SU-DHL-6 (cell line): ENCODE results near the gene CMTM6.

Experiments used
- H2AFZ ChIP-seq: fragments of 200-600 bp; sonication (generic); 2 replicates; pipeline ENCODE4 v1.6.1; 2014; ENCODE audit warnings: low read depth, mild to moderate bottlenecking, moderate library complexity, mixed read lengths, antibody characterized with exemption, low read length; ENCODE audit not compliant: severe bottlenecking
- H3F3A ChIP-seq: fragments of 200-600 bp; shearing (Covaris generic); 2 replicates; pipeline ENCODE4 v1.6.0; 2016; ENCODE audit warnings: antibody characterized with exemption, mild to moderate bottlenecking; ENCODE audit not compliant: insufficient read depth
- H3K27ac ChIP-seq: fragments of 200-600 bp; sonication (generic); 2 replicates; pipeline ENCODE4 v1.5.1; 2016; ENCODE audit warnings: low read depth, mild to moderate bottlenecking, low read length, moderate library complexity, mixed read lengths
- H3K27me3 ChIP-seq: fragments of 200-600 bp; sonication (generic), shearing (Covaris generic); 2 replicates; pipeline ENCODE4 v1.6.0; 2014; ENCODE audit warnings: mild to moderate bottlenecking, low read length
- H3K36me3 ChIP-seq: fragments of 200-600 bp; sonication (generic); 2 replicates; pipeline ENCODE4 v1.6.1; 2014; ENCODE audit warnings: mild to moderate bottlenecking, low read length, mixed read lengths
- H3K4me2 ChIP-seq: fragments of 300-600, 200-600 bp; shearing (Covaris generic), sonication (generic); 2 replicates; pipeline ENCODE4 v1.6.0; 2014; ENCODE audit warnings: low read length, low read depth, mild to moderate bottlenecking; ENCODE audit not compliant: poor library complexity, severe bottlenecking
- H3K4me3 ChIP-seq: fragments of 200-600 bp; sonication (generic); 2 replicates; pipeline ENCODE4 v1.5.1; 2014; ENCODE audit warnings: antibody characterized with exemption, low read length, mild to moderate bottlenecking, mixed read lengths; ENCODE audit not compliant: insufficient read depth, poor library complexity, severe bottlenecking
- H3K79me2 ChIP-seq: fragments of 200-600 bp; sonication (generic); 2 replicates; pipeline ENCODE4 v1.6.1; 2014; ENCODE audit warnings: mild to moderate bottlenecking, low read length, moderate library complexity; ENCODE audit not compliant: insufficient read depth
- H3K9ac ChIP-seq: fragments of 200-600 bp; sonication (generic); 2 replicates; pipeline ENCODE4 v1.7.0; 2014; ENCODE audit warnings: mild to moderate bottlenecking, low read length
- H3K9me2 ChIP-seq: fragments of 200-600 bp; sonication (generic); replicated peaks from 2 replicates; pipeline ENCODE4 v1.6.1; 2014; ENCODE audit warnings: low read length; ENCODE audit not compliant: insufficient read depth
- H3K9me3 ChIP-seq: fragments of 200-600 bp; sonication (generic); 2 replicates; pipeline ENCODE4 v1.6.1; 2014; ENCODE audit warnings: low read length, mixed read lengths; ENCODE audit not compliant: insufficient read depth
- H4K20me1 ChIP-seq: fragments of 200-600 bp; sonication (generic); 2 replicates; pipeline ENCODE4 v1.6.1; 2014; ENCODE audit warnings: low read depth, mild to moderate bottlenecking, antibody characterized with exemption, low read length, moderate library complexity, mixed read lengths
- EZH2phosphoT487 ChIP-seq: fragments of 200-600 bp; sonication (generic), shearing (Covaris generic); conservative IDR thresholded peaks from 2 replicates; pipeline ENCODE4 v1.6.1; 2018; ENCODE audit warnings: mild to moderate bottlenecking, antibody characterized with exemption, low read length, moderate library complexity, mixed read lengths
- TF ChIP-seq, protein P1 (sequence below): fragments of 200-600 bp; sonication (generic); IDR thresholded peaks from one replicate; pipeline ENCODE4 v1.5.1; 2017; ENCODE audit warnings: antibody characterized with exemption, mild to moderate bottlenecking, low read length, moderate library complexity; ENCODE audit not compliant: insufficient read depth, poor library complexity, severe bottlenecking

Gene CMTM6

DNA sequence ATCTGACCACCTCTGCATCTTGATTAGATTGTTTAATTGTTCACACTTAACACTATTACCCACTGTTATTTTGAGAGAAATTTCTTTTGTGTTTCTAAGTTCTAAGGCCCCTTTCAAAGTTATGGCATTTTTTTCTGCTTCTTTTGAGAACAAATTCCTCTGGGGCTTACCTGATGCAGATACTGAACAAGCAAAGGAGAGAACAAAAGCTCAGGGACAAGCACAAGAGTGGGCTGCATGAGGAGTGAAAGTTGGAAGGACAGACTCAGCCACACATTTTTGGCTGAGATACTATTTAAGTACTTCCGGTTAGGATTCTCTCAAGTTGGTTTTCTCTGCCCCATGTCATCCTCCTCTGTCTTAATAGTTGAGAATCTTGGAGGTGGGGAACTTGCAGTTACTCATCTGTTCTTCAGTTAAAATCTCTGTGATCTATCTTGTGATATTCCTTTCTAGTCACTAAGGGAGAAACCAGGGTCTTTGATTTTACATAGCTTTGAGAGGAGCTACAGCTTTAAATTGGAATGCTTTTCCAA lies 54.7 kb downstream of the CMTM6 start:
- TF ChIP-seq EZH2phosphoT487: no peak
- TF ChIP-seq, protein P1, sequence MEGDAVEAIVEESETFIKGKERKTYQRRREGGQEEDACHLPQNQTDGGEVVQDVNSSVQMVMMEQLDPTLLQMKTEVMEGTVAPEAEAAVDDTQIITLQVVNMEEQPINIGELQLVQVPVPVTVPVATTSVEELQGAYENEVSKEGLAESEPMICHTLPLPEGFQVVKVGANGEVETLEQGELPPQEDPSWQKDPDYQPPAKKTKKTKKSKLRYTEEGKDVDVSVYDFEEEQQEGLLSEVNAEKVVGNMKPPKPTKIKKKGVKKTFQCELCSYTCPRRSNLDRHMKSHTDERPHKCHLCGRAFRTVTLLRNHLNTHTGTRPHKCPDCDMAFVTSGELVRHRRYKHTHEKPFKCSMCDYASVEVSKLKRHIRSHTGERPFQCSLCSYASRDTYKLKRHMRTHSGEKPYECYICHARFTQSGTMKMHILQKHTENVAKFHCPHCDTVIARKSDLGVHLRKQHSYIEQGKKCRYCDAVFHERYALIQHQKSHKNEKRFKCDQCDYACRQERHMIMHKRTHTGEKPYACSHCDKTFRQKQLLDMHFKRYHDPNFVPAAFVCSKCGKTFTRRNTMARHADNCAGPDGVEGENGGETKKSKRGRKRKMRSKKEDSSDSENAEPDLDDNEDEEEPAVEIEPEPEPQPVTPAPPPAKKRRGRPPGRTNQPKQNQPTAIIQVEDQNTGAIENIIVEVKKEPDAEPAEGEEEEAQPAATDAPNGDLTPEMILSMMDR: no peak
- no peaks in the 10 kb centered on the region for H3K9me2 ChIP-seq
- H3K27ac ChIP-seq: no peak overlapping the region
- no peaks in the 10 kb centered on the region for H3F3A ChIP-seq
- no peak overlapping the region for H3K4me2 ChIP-seq
- no peak overlapping the region for H2AFZ ChIP-seq
- H3K4me3 ChIP-seq: no peak overlapping the region
- H3K27me3 ChIP-seq: no peaks in the 10 kb centered on the region
- no peak overlapping the region for H3K9ac ChIP-seq
- no peaks in the 10 kb centered on the region for H3K36me3 ChIP-seq
- H3K9me3 ChIP-seq: no peaks in the 10 kb centered on the region
- H4K20me1 ChIP-seq: no peaks in the 10 kb centered on the region; the same call in 1 of the 2 replicates
- H3K79me2 ChIP-seq: no peaks in the 10 kb centered on the region

DNA sequence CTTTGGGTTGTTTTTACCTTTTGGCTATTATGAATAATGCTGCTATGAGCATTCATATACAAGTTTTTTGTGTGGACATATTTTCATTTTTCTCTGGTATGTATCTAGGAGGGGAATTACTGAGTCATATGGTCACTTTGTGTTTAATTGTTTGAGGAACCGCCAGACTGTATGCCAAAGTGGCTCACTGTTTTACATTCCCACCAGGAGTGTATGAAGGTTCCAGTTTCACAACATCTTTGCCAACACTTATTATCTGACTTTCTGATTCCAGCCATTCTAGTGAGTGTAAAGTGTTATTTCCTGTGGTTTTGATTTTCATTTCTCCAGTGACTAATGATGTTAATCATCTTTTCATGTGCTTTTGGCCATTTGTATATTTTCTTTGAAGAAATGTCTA lies 59.2 kb downstream of the CMTM6 start:
- no peaks in the 10 kb centered on the region; the same call in 1 of the 2 replicates for H4K20me1 ChIP-seq
- no peak overlapping the region for H2AFZ ChIP-seq
- H3K9ac ChIP-seq: no peak overlapping the region
- no peaks in the 10 kb centered on the region for H3K36me3 ChIP-seq
- H3F3A ChIP-seq: no peaks in the 10 kb centered on the region
- no peak overlapping the region for H3K27ac ChIP-seq
- no peak overlapping the region for H3K4me3 ChIP-seq
- no peaks in the 10 kb centered on the region for H3K79me2 ChIP-seq
- no peaks in the 10 kb centered on the region for H3K9me2 ChIP-seq
- H3K4me2 ChIP-seq: no peak overlapping the region
- H3K9me3 ChIP-seq: no peaks in the 10 kb centered on the region
- H3K27me3 ChIP-seq: no peaks in the 10 kb centered on the region
- no peak for TF ChIP-seq EZH2phosphoT487
- TF ChIP-seq, protein P1: no peak

DNA sequence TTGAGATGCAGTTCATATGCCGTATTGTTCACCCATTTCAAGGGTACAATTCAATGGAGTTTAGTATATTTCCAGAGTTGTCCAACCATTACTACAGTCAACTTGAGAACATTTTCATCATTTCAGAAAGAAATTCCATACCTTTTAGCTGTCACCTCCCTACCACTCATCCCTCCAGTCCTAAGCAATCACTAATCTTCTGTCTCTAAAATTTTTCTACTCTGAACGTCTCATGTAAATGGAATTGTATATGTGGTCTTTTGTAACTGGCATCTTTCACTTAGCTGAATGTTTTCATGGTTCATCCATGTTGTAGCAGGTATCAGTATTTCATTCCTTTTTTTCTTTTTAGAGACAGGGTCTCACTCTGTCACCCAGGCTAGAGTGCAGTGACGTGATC lies 59.9 kb downstream of the CMTM6 start:
- H3K4me3 ChIP-seq: no peak overlapping the region
- no peak overlapping the region for H3K27ac ChIP-seq
- H3K9ac ChIP-seq: no peak overlapping the region
- H2AFZ ChIP-seq: no peak overlapping the region
- no peaks in the 10 kb centered on the region for H3K79me2 ChIP-seq
- H3K27me3 ChIP-seq: no peaks in the 10 kb centered on the region
- no peaks in the 10 kb centered on the region; the same call in 1 of the 2 replicates for H4K20me1 ChIP-seq
- no peaks in the 10 kb centered on the region for H3F3A ChIP-seq
- TF ChIP-seq, protein P1: no peak
- TF ChIP-seq EZH2phosphoT487: no peak
- H3K9me2 ChIP-seq: no peaks in the 10 kb centered on the region
- no peak overlapping the region for H3K4me2 ChIP-seq
- no peaks in the 10 kb centered on the region for H3K9me3 ChIP-seq
- no peaks in the 10 kb centered on the region for H3K36me3 ChIP-seq
